Mucosa of rectum (tissue), 2 donors: ENCODE measurements around the gene PPP1R3A.

Source experiments
- H3K27ac ChIP-seq, 2 donors: one replicate each; pipeline ENCODE4 v1.7.0; 2013; ENCODE audit warnings: inconsistent platforms in 2 of 2, low read depth in 2 of 2, low read length in 2 of 2
- H3K27me3 ChIP-seq, 2 donors: one replicate each; pipeline ENCODE4 v1.7.0; 2013; ENCODE audit warnings: low read length in 2 of 2; ENCODE audit not compliant: control insufficient read depth in 2 of 2, insufficient read depth in 2 of 2
- H3K36me3 ChIP-seq, 2 donors: one replicate each; pipeline ENCODE4 v1.7.0; 2013; ENCODE audit warnings: low read length in 2 of 2; ENCODE audit not compliant: control insufficient read depth in 2 of 2, insufficient read depth in 2 of 2
- H3K4me1 ChIP-seq, 2 donors: one replicate each; pipeline ENCODE4 v1.7.0; 2013; ENCODE audit warnings: low read length in 2 of 2, mild to moderate bottlenecking in 1 of 2; ENCODE audit not compliant: control insufficient read depth in 2 of 2, insufficient read depth in 2 of 2
- H3K4me3 ChIP-seq, 2 donors: one replicate each; pipeline ENCODE4 v1.7.0; 2013; ENCODE audit warnings: low read length in 2 of 2
- H3K9ac ChIP-seq, 2 donors: one replicate each; pipeline ENCODE4 v1.7.0; 2013; ENCODE audit warnings: low read length in 2 of 2, low read depth in 1 of 2, mild to moderate bottlenecking in 1 of 2
- H3K9me3 ChIP-seq, 2 donors: one replicate each; pipeline ENCODE4 v1.7.0; 2013; ENCODE audit warnings: low read length in 2 of 2; ENCODE audit not compliant: control insufficient read depth in 2 of 2
- donor health status: healthy.
- donor health status: Normal muscosa, but diverticular disease.

PPP1R3A gene

GRCh38 chr7:113922049-113922448, 3.2 kb upstream of the PPP1R3A start:
- no peak overlapping the region for H3K27ac ChIP-seq
- no peaks in the 10 kb centered on the region for H3K36me3 ChIP-seq
- H3K4me1 ChIP-seq, result no peaks in the 10 kb centered on the region
- no peak overlapping the region for H3K4me3 ChIP-seq
- H3K9ac ChIP-seq, result no peak overlapping the region
- H3K9me3 ChIP-seq, result no peaks in the 10 kb centered on the region
- H3K27me3 ChIP-seq, result no peaks in the 10 kb centered on the region

- H3K27ac ChIP-seq, result no peak overlapping the region
- H3K27me3 ChIP-seq, result no peaks in the 10 kb centered on the region
- no peak overlapping the region for H3K4me3 ChIP-seq
- H3K4me1 ChIP-seq, result no peaks in the 10 kb centered on the region
- no peaks in the 10 kb centered on the region for H3K36me3 ChIP-seq
- H3K9me3 ChIP-seq, result no peaks in the 10 kb centered on the region
- H3K9ac ChIP-seq, result no peak overlapping the region
Measured at GRCh38 chr7:113921363-113921762, 2.6 kb upstream of the PPP1R3A start.

- H3K9me3 ChIP-seq, result no peaks in the 10 kb centered on the region
- no peaks in the 10 kb centered on the region for H3K27me3 ChIP-seq
- no peak overlapping the region for H3K27ac ChIP-seq
- H3K4me3 ChIP-seq, result no peak overlapping the region
- H3K36me3 ChIP-seq, result no peaks in the 10 kb centered on the region
- H3K9ac ChIP-seq, result no peak overlapping the region
- H3K4me1 ChIP-seq, result no peaks in the 10 kb centered on the region
Measured at GRCh38 chr7:113917840-113918239, 969 bp downstream of the PPP1R3A start.

- no peak overlapping the region for H3K9ac ChIP-seq
- no peaks in the 10 kb centered on the region for H3K36me3 ChIP-seq
- no peaks in the 10 kb centered on the region for H3K27me3 ChIP-seq
- H3K9me3 ChIP-seq, result no peaks in the 10 kb centered on the region
- H3K4me3 ChIP-seq, result no peak overlapping the region
- no peak overlapping the region for H3K27ac ChIP-seq
- H3K4me1 ChIP-seq, result no peaks in the 10 kb centered on the region
Measured at GRCh38 chr7:113915956-113916355, 2.9 kb downstream of the PPP1R3A start.

DNA sequence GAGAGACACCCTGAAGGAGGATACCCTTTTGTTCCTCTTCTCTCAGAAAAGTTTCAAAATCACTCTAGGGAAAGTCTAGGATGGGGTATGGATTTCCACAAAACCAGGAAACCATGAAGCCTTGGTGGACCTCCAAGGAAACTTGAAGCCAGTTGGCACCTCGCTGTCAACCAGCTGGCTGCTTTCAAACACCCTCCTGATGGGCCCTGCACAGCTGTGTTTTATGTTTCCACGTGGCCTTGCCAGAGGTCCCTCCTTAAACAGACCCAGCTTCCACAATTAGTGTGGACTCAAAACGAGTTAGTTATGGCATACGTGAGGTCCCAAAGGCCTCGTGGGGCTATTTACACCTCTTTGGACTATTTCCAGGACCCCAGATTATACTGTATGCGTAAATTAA, 5.9 kb downstream of the PPP1R3A start:
- no peaks in the 10 kb centered on the region for H3K36me3 ChIP-seq
- no peaks in the 10 kb centered on the region for H3K9me3 ChIP-seq
- no peaks in the 10 kb centered on the region for H3K27me3 ChIP-seq
- no peak overlapping the region for H3K27ac ChIP-seq
- no peak overlapping the region for H3K4me3 ChIP-seq
- H3K4me1 ChIP-seq, result no peaks in the 10 kb centered on the region
- no peak overlapping the region for H3K9ac ChIP-seq

GRCh38 chr7:113907617-113908016, 11.2 kb downstream of the PPP1R3A start:
- H3K9me3 ChIP-seq, result no peaks in the 10 kb centered on the region
- H3K27me3 ChIP-seq, result no peaks in the 10 kb centered on the region
- no peaks in the 10 kb centered on the region for H3K36me3 ChIP-seq
- H3K27ac ChIP-seq, result no peak overlapping the region
- H3K4me1 ChIP-seq, result no peaks in the 10 kb centered on the region
- no peak overlapping the region for H3K4me3 ChIP-seq
- H3K9ac ChIP-seq, result no peak overlapping the region

- Histone ChIP-seq H3K9me3 (no peaks in the 10 kb centered on the region), H3K4me1 (no peaks in the 10 kb centered on the region), H3K9ac (no peak overlapping the region), H3K36me3 (no peaks in the 10 kb centered on the region), H3K27ac (no peak overlapping the region), H3K27me3 (no peaks in the 10 kb centered on the region), H3K4me3 (no peak overlapping the region)
Measured at GRCh38 chr7:113904521-113904920, 14.3 kb downstream of the PPP1R3A start.

DNA sequence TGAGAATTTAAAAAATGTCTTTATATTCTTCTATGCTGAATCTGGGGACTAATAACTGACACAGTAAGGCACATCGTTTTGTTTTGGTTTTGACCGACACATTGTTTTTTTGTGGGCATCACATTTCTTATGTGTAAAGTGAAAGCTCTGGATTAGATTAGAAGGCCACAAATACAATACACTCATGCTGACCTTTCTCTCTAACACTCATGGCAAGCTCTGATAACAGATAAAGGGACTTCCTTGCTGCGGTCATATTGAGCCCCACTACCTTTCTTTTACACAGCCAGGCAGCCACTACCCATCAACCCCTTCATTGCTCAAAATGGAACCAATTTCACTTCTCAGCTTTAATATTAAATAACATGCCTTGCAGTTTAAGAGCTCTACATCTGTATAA, 26.0 kb downstream of the PPP1R3A start:
- no peaks in the 10 kb centered on the region for H3K4me1 ChIP-seq
- no peaks in the 10 kb centered on the region for H3K9me3 ChIP-seq
- H3K27me3 ChIP-seq, result no peaks in the 10 kb centered on the region
- H3K27ac ChIP-seq, result no peak overlapping the region
- no peak overlapping the region for H3K4me3 ChIP-seq
- no peak overlapping the region for H3K9ac ChIP-seq
- no peaks in the 10 kb centered on the region for H3K36me3 ChIP-seq

DNA sequence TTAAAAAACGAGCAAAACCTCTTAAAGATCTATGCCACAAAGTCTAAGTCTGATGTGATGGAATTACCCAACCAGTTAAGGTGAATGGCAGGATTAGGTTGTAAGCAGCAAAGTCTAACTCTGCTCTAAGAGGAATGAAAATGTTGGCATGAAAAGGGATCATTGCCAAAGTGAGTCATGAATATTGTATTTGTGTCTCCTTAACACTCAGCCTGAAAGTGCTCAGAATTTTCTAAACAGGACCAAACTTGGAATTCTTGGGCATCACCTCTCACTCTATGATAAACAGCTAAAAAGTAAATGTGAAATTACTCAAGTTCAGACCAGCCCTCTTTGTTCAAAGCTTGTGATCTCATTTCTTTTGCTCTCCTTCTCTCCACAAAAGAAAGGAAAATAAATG, 27.0 kb downstream of the PPP1R3A start:
- H3K27ac ChIP-seq, result no peak overlapping the region
- no peaks in the 10 kb centered on the region for H3K4me1 ChIP-seq
- H3K9ac ChIP-seq, result no peak overlapping the region
- no peaks in the 10 kb centered on the region for H3K27me3 ChIP-seq
- H3K36me3 ChIP-seq, result no peaks in the 10 kb centered on the region
- no peak overlapping the region for H3K4me3 ChIP-seq
- no peaks in the 10 kb centered on the region for H3K9me3 ChIP-seq

DNA sequence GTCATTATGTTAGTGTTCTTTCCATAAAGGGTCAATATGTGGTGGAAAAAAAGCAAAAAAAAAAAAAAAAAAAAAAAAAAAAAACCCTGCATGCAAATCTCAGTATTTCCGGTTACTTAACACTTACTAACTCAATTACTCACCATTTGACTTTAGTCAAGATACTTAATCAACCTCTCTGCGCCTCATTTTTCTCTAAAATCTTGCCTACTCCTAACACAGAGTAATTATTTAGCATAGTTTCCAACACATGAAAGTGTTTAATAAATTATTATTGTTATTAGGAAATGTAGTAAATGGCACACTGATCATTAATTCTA, 27.8 kb downstream of the PPP1R3A start:
- no peaks in the 10 kb centered on the region for H3K4me1 ChIP-seq
- H3K36me3 ChIP-seq, result no peaks in the 10 kb centered on the region
- H3K9ac ChIP-seq, result no peak overlapping the region
- no peak overlapping the region for H3K27ac ChIP-seq
- H3K27me3 ChIP-seq, result no peaks in the 10 kb centered on the region
- H3K4me3 ChIP-seq, result no peak overlapping the region
- no peaks in the 10 kb centered on the region for H3K9me3 ChIP-seq

DNA sequence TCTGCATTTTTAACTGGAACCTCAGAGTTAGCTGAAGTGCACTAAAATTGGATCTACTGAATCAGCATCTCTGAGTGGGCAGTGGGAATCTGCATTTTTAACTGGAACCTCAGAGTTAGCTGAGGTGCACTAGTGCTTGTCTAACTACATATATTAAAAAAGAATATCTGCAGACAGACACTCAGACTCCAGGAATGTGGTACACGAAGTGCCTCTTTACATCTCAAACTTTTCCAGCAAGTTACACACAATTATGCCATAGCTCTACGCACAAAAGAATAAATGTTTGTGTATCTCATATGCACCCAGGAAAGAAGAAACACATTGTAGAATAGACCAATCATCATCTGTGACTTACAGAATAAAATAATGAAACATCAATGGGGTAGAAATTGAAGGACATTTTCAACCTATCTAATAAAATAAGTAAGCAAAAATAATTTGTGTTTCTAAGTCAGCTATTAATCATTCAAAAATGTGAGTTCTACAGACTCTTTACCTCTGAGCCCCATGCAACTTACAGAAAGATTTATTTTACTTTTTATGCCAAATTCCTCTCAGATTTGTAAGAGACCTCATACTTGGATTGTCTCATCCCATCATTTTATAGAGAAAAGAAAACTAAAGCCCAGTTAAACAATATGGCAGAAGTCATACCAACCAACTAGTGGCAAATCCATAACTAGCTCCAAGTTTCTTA, 28.3 kb downstream of the PPP1R3A start:
- Histone ChIP-seq H3K27ac (no peak overlapping the region), H3K4me1 (no peaks in the 10 kb centered on the region), H3K9me3 (no peaks in the 10 kb centered on the region), H3K4me3 (no peak overlapping the region), H3K36me3 (no peaks in the 10 kb centered on the region), H3K27me3 (no peaks in the 10 kb centered on the region), H3K9ac (no peak overlapping the region)
